HUES48 (cell line): ENCODE data around the gene E2F2.

ENCODE experiments used
- H3K27ac ChIP-seq: one replicate; pipeline ENCODE4 v1.7.0; 2013; ENCODE audit warnings: low read depth, low read length, inconsistent platforms
- H3K27me3 ChIP-seq: 2 replicates; pipeline ENCODE4 v1.6.1; 2013; ENCODE audit warnings: mild to moderate bottlenecking, low read length; ENCODE audit not compliant: control insufficient read depth, insufficient read depth
- H3K36me3 ChIP-seq: 2 replicates; pipeline ENCODE4 v1.6.1; 2013; ENCODE audit warnings: low read length; ENCODE audit not compliant: control insufficient read depth, insufficient read depth
- H3K4me1 ChIP-seq: 2 replicates; pipeline ENCODE4 v1.6.1; 2013; ENCODE audit warnings: mild to moderate bottlenecking, low read length; ENCODE audit not compliant: control insufficient read depth, insufficient read depth
- H3K4me3 ChIP-seq: 2 replicates; pipeline ENCODE4 v1.5.1; 2013; ENCODE audit warnings: mild to moderate bottlenecking, low read depth, low read length
- H3K9ac ChIP-seq: 2 replicates; pipeline ENCODE4 v1.6.1; 2013; ENCODE audit warnings: mild to moderate bottlenecking, low read depth, low read length, moderate library complexity
- H3K9me3 ChIP-seq: 2 replicates; pipeline ENCODE4 v1.6.1; 2013; ENCODE audit warnings: low read length; ENCODE audit not compliant: control insufficient read depth, insufficient read depth

The E2F2 gene

DNA sequence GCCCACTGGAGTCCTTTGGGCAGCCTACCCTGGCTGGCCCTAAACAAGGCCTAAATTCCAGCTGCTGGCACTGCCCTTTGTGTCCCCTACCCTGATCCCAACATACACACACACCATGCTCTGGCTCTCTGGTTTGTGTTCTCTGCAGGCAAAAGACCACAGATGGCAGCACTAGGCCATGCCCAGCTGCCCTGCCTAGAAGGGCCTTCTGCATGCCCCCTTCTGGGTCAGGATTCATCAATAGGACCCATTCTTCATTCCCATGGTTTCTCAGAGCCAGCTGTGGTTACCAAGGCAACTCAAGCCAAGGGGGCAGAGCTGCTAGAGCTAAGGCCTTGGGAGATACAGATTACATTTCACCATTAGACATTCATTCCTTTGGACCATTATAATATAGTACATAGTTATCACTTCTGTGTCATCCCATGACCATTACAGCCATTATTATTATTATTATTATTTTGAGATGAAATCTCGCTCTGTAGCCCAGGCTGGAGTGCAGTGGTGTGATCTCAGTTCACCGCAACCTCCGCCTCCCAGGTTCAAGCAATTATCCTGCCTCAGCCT is 64.5 kb downstream of the E2F2 start:
- H3K4me1 ChIP-seq, result no peaks in the 10 kb centered on the region
- H3K9me3 ChIP-seq, result no peaks in the 10 kb centered on the region
- no peak overlapping the region for H3K4me3 ChIP-seq
- no peaks in the 10 kb centered on the region for H3K27me3 ChIP-seq
- H3K36me3 ChIP-seq, result no peaks in the 10 kb centered on the region
- no peak overlapping the region for H3K9ac ChIP-seq
- H3K27ac ChIP-seq, result no peak overlapping the region

GRCh38 chr1:23463286-23463685 is 67.7 kb downstream of the E2F2 start:
- H3K9ac ChIP-seq, result no peak overlapping the region
- H3K27ac ChIP-seq, result no peak overlapping the region
- H3K4me1 ChIP-seq, result no peaks in the 10 kb centered on the region
- no peak overlapping the region for H3K4me3 ChIP-seq
- no peaks in the 10 kb centered on the region for H3K27me3 ChIP-seq
- H3K9me3 ChIP-seq, result no peaks in the 10 kb centered on the region
- H3K36me3 ChIP-seq, result no peaks in the 10 kb centered on the region

- Histone ChIP-seq H3K9me3 (no peaks in the 10 kb centered on the region), H3K4me1 (no peaks in the 10 kb centered on the region), H3K27me3 (no peaks in the 10 kb centered on the region), H3K9ac (no peak overlapping the region), H3K36me3 (no peaks in the 10 kb centered on the region), H3K4me3 (no peak overlapping the region), H3K27ac (no peak overlapping the region)
Observed at GRCh38 chr1:23462766-23463165, 68.3 kb downstream of the E2F2 start.

GRCh38 chr1:23461050-23461449 is 70.0 kb downstream of the E2F2 start:
- no peaks in the 10 kb centered on the region for H3K27me3 ChIP-seq

DNA sequence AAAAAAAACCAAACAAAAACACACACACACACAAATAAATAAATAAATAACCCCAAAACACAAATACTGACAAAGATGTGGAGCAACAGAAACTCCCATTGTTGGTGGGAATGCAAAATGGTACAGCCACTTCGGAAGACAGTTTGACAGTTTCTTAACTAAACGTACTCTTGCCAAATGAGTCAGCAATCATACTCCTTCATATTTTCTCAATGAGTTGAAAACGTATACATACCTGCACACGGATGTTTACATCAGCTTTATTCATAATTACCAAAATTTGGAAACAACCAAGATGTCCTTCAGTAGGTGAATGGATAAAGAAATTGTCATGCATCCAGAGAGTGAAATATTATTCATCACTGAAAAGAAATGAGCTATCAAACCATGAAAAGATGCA is 70.5 kb downstream of the E2F2 start:
- Histone ChIP-seq H3K4me3 (no peak overlapping the region), H3K4me1 (no peaks in the 10 kb centered on the region), H3K9me3 (no peaks in the 10 kb centered on the region), H3K9ac (no peak overlapping the region), H3K36me3 (peaks cover 4% of the 10 kb centered on the region; the same call in 1 of the 2 replicates), H3K27ac (no peak overlapping the region), H3K27me3 (no peaks in the 10 kb centered on the region)

More at GRCh38 chr1:23461050-23461449, 70.0 kb downstream of the E2F2 start:
- Histone ChIP-seq H3K9me3 (no peaks in the 10 kb centered on the region), H3K9ac (no peak overlapping the region), H3K36me3 (no peaks in the 10 kb centered on the region), H3K4me3 (no peak overlapping the region), H3K4me1 (no peaks in the 10 kb centered on the region), H3K27ac (no peak overlapping the region)

DNA sequence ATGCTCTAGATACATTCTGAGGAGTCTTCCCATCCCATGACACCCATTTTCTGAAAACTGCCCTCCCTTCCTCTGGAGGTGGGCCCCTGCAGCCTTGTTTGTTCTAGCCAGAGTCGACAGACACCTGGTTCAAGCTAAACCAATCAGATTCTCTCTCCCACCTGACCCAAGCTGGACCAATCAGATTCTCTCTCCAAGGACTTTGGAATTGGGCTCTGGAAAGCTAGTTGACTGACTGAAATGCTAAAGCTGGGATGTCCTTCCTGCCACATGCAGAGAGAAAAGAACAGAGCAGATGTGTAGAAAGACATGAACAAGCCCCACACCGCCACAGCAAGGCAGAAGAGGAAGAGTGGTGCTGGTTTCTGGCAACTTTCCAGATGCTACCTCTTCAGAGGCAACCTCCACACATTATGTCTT is 71.7 kb downstream of the E2F2 start:
- no peaks in the 10 kb centered on the region for H3K9me3 ChIP-seq
- H3K9ac ChIP-seq, result no peak overlapping the region
- H3K4me3 ChIP-seq, result no peak overlapping the region
- no peak overlapping the region for H3K27ac ChIP-seq
- no peaks in the 10 kb centered on the region for H3K4me1 ChIP-seq
- peaks cover 14% of the 10 kb centered on the region for H3K36me3 ChIP-seq
- no peaks in the 10 kb centered on the region for H3K27me3 ChIP-seq
